GM19240 (cell line): Measurements from ENCODE around the gene CLPX.
"Not testable (repeated sequence)": the region's sequence is repeated elsewhere in the genome, so short reads cannot be mapped to it uniquely, and the experiment has no call there.

Experiments used
- DNase-seq: peaks from one replicate; pipeline ENCODE4 v3.0.0; 2011; ENCODE audit warnings: low spot score; ENCODE audit not compliant: insufficient read length

Gene CLPX

DNA sequence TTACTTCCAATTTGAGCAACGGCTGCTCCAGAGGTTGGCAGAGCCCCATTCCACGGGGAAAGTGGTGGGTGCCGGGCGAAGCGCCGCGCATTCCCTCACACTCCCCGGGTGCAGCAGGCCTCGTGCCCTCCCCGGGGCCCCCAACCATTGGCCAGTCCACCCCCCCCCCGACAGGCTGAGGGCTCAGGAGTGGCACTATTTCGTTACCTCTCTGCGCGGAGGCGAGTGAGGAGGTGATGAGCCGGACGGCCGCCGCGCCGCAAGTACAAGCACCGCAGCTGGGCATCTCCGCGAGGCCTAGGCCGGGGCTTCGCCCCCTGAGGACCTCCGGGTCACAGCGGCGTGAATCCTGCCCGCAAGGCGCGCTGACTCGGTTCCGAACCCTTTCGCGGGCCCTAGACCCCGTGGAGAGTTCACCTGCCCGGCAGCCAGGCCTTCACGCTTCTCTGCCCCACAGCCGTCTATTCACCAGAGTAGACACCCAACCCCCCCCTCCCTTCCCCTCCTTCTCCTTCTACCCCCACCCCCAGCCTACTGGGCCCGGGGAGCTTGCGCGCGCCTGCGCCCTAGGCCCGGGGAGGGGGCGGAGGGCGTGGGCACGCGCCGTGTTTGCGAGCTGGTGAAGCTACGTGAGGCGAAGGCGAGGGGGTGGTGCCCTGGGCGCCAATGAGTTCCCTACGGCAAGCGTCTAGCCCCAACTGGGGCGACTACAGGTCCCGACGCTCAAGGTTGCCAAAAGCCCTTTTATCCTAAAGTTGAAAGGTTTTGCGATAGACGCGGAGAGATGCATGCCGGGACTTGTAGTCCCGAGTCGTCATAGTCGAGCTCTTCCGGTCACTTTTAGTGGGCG lies at the start of gene CLPX:
Gene CLPX, minus strand, starts transcription at position 475 of the 850 bp plus-strand sequence. Its CDS starts 189 bp downstream, at position 286.
- peak; percentile 76 for DNase-seq

DNA sequence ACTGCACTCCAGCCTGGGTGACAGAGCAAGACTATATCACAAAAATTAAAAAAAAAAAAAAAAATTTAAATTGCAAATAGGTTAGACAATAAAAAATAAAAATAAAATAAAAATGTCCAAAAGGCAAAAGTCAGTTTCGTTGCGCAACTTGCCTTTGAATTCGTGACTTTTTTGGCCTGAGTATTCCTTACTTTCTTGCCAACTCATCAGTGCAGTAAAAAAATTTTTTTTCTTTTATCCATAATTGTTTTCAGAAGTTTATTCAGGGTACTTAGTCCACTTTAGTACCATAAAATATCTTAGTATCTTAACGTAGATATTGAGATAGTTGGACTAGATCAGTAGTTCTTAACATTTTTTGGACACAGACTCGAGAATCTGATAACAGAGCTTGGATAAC lies 48.6 kb upstream of the CLPX start:
- DNase-seq: no peak

DNA sequence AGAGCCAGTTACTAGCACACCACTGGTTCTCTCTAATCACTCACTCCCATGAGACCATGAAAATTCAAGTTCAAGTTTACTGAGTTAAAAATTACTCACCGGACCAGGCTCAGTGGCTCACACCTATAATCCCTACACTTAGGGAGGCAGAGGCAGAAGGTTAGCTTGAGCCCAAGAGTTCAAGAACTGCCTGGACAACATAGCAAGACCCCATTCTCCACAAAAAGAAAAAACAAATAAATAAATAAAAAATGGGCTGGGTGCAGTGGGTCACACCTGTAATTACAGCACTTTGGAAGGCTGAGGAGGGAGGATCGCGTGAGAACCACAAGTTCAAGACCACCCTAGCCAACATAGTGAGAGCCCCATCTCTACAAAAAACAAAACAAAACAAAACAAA lies 47.4 kb upstream of the CLPX start:
- no peak for DNase-seq

DNA sequence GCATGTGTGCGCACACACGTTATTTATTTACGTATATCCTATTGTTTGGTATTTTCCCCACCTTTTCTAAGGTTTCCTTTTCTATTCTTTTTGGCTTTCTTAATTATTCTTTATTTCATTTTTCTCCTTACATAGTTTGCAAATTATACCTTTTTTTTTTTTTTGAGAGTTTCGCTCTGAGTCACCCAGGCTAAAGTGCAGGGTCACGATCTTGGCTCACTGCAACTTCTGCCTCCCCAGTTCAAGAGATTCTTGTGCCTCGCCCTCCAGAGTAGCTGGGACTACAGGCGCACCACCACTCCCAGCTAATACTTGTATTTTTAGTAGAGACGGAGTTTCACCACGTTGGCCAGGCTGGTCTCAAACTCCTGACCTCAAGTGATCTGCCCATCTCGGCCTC lies 46.2 kb upstream of the CLPX start:
- no peak for DNase-seq

DNA sequence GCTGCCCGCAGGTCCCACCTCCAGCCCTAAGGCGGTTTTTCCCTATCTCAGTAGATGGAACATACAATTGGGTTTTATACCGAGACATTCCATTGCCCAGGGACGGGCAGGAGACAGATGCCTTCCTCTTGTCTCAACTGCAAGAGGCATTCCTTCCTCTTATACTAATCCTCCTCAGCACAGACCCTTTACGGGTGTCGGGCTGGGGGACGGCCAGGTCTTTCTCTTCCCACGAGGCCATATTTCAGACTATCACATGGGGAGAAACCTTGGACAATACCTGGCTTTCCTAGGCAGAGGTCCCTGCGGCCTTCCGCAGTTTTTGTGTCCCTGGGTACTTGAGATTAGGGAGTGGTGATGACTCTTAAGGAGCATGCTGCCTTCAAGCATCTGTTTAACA lies 41.8 kb upstream of the CLPX start:
- not testable (repeated sequence) for DNase-seq

DNA sequence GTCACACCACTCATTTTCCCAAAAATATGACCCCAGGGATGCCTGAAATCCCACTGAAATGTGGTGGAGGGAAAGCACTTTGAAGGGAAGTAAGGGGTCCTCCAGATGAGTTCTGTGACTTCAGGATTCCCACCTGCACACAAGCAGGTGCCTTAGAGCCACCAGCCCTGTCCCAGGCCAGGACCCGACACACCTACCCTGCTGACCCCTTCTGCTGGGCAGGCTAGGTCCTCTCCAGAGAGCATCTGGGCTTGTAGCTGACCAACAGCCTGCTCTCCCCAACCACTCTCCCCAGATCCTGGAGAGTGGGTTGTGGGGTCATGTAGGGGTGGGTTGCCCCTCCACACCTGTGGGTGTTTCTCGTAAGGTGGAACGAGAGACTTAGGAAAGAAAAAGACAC lies 41.1 kb upstream of the CLPX start:
- no peak for DNase-seq

DNA sequence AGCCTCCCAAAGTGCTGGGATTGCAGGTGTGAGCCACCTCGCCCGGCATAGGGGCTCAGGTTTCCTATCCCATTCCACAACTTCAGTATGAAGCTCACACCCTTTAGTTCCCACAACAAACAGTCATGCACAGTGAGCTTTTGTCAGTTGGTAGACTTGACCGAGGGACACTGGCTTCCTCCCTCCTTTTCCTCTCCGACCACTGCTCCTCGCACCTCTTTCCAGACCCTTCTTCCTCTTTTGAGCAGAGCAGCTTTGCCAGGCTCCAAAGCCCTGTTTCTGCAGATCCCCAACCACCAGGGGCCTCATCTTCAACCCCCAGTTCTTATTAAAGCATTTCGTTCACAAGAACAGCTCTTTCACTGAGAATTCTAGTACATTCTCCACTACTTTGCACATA lies 38.9 kb upstream of the CLPX start:
- no peak for DNase-seq

DNA sequence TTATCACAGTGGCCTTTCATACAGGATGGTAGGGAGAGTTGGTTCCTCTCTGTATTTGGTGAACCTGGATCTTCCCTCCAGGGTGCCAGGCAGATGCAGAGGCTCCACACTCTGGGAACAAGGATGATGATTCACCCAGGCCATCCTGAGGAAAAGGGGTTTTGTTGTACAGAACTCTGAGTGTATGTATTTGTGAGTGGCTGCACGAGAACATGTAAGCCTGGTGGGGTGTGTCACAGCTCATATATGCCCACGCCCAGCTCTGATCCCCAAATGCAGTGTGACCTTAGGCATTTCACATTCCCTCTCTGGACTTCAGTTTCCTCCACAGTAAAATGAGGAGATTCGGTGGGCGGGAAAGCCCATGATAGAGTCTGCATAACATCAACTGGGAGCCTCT lies 37.7 kb upstream of the CLPX start:
- no peak for DNase-seq

DNA sequence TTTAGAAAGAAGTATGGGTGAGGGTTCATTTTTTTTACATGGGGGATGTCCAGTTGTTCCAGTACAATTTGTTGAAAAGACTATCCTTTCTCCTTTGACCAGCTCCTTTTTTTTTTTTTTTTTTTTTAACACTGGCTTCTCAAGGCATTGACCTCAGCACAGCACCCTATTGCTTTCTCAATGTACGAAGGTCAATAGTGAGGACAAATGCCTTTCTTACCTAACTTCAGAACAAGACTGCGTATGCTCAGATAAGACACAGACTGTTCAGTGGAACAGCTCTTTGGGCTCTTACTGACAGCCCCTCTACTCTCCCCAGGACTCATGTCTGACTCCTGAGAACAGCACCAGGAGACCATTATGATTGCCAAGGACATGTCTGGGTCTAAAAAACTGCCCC lies 36.6 kb upstream of the CLPX start:
- no peak for DNase-seq

DNA sequence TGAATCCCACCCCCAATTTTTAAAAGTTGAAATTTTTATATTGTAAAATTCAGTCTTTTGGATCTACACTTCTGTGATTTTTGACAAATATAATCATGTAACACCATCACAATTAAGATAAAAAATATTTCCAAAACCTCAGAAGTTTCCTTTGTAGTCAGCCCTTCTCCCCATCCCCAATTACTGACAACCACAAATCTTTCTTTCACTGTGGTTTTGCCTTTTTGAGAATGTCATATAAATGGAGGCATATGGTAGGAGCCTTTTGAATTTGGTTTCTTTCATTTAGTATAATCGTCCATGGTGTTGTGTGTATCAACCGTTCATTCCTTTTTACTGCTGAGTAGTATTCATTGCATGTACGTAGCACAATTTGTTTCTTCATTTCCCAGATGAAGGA lies 34.0 kb upstream of the CLPX start:
- DNase-seq: no peak

DNA sequence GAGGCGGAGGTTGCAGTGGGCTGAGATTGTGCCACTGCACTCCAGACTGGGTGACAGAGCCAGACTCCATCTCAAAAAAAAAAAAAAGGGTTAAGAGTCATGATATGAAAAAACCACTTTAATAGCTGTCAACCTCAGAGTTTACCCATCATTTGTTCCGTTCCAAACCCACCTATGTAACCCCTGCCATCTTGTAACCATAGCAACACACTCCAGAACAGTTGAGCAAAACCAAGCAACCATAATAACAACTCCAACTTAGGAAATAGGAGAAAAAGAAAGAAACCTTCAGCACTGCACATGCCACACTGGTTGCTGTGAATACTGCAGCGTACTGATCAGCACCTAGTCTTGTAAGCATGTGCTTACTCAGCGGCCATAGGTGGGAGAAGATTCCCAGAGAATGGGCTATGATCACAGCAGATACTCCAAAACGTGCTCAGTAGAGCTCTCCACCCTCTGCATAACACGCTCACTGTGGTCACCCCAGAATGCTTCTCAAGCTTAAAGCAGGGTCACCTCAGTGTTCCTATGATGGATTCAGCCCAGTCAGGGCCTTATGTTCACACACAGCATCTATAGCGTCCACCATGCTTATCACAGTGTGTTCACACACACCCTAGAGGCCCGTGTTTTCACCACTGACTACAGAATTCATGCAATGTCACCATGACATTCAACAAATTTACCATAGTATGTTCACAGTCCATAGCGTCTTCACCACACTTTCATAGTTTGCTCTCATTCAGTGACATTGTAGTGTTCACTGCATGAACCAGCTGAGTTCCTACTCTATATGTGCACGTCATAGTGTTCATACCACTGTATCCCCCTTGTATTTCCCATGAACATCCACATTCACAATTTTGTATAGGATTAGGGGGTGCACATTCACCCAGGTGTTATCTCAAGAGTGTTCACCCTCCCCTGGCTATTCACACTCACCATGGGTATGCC lies 32.7 kb upstream of the CLPX start:
- DNase-seq: no peak

DNA sequence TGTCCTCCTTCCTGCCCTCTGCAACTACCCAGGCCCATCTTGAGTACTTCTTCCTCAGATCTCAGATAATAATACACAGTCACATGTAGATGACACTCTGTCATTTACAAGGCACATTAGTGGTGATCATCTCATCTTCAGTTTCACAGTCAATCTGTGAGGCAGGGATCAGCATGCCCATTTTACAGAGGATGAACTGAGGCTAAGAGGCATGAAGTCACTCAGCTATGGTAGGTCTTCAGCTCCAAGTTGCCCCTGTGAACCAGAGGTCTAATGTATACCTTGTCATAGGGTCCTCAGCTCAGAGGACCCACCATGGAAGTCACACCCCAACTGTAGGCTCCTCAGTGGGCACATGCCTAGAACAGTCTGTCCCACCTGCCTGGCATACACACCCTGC lies 30.4 kb upstream of the CLPX start:
- no peak for DNase-seq

DNA sequence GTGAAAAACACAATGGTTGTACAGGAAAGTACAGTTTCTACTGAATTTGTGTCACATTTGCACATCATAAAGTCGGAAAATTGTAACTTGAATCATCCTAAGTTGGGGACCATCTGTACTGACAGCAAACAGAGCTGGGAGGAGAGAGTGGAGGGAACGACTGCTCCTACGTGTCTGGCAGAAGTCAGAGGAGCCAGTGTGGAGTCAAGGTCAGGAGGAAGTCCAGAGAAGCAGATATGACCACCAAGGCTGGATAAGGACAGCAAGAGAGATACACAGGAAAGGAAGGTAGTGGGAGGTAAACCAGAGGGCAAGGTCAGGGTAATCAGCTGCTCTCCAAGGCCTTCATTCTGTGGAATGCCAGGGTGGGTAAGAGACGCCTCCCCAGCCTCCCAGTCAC lies 28.9 kb upstream of the CLPX start:
- DNase-seq: no peak

DNA sequence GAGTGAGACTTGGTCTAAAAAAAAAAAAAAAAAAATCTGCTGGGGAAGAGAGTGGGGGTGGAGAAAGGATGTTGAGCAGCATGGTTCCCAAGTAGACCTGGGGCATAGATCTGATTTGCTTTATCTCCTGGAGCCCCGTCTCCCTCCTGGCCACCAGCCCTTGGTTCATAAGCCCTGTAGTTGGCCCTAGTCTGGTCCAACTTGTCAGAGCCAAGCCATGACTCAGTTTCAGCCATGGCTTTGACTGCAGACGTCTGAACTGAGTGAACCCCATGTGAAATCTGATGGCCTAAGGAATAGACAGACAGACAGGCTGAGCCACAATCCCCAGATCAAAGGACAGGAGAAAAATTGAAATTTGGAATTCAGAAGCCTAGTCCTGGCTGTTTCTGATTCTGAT lies 28.1 kb upstream of the CLPX start:
- no peak for DNase-seq

DNA sequence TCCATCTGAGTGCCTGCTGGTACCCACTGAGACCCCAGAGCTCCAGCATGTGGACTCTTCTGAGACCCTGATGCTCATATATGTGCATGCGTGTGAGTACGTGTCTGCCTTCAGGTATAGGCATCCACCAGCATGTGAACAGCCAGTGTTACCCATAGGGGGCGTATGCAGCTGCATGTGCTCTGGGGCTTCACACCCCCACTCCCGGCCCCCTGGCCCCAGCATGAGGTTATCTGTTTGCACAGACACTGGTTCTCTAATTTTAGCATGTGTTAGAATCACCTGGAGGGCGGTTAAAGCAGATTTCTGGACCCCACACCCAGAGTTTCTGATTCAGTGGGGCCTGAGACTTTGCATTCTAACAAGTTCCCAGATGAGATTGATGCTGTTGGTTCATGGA lies 27.0 kb upstream of the CLPX start:
- peak; percentile 27 for DNase-seq

DNA sequence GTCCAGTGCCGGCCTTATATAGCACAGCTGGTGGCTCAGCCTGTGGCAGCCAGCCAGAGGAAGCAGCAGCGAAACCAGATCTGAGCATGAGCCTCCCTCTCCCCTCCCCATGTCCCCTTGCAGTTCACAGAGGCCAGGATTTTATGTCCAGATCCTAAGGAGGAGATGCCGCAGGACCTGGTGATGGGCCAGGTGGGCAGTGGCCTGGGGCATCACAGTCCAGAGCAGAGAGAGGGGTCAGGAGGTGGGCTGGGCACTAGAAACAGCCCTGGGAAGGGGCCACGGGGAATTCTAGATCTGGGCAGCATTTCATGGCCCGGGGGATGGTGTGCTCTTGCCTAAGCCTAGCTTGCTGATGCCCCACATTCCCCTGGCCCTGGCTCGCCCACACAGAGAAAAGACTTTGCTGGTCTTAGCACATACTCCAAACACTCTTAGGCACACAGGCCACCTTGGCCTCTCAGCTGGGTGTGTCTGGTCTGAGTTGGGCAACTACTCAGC lies 26.4 kb upstream of the CLPX start:
- DNase-seq: no peak

DNA sequence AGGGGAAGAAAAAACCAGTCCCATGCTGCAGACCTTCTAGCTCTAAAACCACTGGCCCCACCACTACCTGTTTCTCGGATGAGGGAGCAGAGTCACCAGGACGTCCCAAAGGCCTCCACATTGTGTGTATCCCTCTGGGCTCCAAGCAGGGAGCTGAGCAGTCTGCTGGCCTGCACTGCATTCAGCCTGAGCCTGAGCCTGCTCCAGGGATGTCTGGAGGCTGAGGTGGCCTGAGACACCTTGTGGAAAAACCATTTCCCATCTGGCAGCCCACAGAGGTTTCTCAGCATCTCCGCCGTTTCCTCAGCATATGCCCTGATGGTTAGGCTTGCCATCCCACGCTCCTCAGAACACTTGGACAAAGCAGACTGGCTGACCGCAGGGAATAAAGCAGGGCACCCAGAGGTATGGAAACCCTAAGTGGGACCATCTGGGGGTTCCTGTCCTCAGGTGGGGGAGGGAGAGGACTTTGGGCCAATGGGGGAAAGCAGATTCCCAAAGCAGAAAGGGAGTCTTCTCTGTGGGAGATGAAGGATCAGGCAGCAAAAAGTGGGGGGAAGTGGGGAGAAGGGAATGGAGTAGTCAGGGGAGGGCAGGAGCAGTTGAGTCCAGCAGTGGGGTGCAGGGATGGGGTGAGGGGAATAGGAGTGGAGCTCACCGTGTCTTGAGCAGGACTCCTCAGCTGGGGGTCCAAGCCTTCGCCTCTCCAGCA lies 25.8 kb upstream of the CLPX start, which contains the start of gene CILP:
Gene CILP, minus strand, starts transcription at position 704 of the 712 bp plus-strand sequence. CDS start 1,718 bp downstream, outside the sequence.
- DNase-seq: no peak

DNA sequence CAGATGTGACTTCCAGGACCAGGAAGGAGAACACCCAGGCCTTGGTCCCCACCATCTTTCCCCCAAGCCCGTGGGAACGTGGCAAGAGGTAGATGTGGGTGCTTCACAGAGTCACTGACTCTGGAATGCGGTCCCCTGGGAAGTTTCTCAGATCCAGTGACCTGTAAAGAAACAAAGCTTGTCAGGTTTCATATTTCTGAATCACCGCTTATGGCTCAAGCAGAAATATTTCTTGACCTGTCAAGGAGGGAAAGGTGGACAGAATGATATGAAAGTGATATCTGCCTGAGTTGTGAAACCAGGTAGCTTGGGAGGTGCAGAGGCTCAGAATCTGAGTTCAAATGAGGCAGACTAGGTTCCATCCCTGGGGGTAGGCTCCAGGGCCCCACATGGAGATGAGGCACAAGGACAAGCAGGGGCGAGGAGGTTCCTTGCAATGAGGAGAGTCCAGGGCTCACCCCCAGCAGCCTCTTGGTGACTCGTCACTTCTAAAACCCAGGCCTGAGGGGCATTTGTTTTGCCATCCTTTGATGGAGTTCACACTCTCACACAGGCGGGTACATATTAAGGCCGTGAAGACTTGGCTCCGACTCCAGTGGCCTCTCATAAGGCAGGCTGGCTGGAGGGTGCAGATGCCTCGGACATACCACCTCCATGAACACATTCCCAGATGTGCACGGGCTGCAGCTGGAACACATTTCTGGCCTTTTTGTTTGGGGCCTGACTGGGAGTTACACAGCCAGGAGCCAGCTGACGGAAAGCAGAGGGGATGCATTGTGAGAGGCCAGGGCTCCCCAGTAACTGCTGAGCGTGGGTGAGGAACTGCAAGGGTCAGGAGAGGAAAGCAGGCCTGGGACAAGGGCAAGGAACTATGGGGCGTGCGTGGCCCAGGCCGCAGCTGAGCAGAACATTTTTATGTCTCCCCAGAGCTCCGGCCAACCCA lies 24.8 kb upstream of the CLPX start:
- DNase-seq: no peak

DNA sequence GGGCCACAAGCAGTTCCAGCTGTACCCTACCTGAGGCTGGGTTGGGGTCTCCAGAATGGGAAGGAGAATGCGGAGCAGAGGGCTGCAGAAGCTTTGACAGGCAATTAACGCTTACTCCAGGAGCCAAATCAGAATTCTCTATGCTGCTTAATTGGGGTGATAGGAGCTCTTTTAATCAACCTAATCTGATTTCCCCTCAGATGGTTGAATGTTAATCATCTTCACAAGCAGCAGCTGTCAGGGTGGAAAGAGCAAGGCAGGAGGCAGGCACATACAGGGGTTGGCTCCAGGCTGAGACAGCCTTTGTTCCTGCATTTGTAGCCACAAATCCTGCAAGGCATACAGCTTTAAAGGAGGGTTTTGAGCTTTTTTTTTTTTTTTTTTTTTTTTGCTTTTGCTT lies 23.5 kb upstream of the CLPX start:
- no peak for DNase-seq

DNA sequence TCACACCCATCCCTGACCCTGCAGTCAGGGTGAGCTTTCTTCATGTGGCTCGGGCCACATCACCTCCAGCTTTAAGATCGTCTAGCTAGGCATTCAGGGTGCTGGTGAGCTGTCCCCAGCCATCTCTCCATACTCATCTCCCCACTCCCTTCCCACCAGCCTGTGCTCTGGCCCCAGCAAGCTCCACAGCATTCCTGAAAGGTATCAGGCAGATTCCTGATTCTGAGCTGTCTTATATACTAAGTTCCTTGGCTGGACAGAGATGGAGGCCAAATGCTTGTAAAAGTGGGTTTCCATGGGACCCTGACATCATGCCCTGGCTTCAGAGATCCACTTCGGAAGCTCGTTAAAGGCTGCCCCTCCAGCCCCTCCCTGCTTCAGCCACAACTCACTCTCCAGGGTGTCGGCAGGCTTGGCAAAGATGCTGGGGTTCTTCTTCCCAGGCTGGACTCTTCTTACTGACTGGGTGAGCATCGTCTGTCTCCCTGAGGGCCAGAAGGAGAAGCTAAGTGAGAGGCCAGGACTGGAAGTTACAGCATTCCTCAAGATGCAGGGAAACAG lies 22.2 kb upstream of the CLPX start:
- no peak for DNase-seq
